ENCODE measurements around the gene TMEM52.

DNA sequence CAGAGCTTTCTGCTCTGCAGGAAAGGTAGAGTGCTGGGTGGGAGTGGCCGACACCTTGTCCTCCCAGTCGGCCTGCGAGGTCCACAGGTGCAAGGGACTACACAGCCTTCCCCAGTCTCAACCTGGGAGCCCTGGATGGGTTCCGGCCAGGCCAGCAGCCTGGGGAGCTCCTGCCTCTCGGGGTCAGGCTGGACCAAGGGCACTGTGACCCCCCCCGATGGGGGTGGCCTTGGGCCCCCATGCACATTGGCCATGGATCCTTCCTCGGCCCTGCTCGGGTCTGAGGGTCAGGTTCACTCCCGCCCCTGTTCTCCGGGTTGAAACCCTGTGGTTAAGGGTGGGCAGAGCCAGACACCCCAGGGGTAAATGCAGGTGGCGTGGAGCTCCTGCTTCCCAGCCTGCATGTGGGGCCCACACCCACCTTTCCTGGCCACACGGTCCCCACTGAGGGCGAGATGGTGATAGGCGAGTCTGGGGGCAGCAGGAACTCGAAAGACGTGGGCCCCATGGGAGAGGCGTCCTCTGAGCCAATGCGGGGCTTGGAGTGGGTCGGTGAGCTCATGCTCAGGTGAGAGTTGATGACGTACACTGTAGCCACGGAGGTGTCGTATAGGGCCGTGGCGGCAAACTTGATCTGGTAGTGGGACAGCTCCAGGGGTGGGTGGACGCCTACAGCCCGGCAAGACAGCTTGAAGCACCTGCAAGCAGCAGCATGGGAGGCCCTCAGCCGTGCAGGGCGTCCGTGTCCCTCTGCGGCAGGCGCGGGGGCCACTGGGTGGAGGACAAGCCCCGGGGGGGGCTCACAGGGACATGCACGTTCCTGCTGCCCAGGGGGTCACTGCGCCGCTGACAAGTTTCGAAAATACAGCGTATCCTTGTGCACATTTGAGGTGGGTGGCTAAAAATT, 10.8 kb upstream of the TMEM52 start:
- no peak for TF ChIP-seq EZH2 (optimal IDR thresholded peaks at IDR 0.05; ENCODE audit: low read depth, low read length)
- TF ChIP-seq CTCF (IDR thresholded peaks at IDR 0.05; ENCODE audit: low read length), result no peak
